GM19468 (cell line): ENCODE results near the gene NPHS1.
"Not testable (repeated sequence)": the region's sequence is repeated elsewhere in the genome, so short reads cannot be mapped to it uniquely, and the experiment has no call there.

Source experiments
- ATAC-seq: cut with Tn5 transposase; IDR thresholded peaks from one replicate; pipeline ENCODE4 v1.9.1; 2021; ENCODE audit warnings: mild to moderate bottlenecking, moderate library complexity, moderate number of reproducible peaks; ENCODE audit not compliant: unreplicated experiment; ENCODE audit errors: extremely low read depth

The NPHS1 gene

DNA sequence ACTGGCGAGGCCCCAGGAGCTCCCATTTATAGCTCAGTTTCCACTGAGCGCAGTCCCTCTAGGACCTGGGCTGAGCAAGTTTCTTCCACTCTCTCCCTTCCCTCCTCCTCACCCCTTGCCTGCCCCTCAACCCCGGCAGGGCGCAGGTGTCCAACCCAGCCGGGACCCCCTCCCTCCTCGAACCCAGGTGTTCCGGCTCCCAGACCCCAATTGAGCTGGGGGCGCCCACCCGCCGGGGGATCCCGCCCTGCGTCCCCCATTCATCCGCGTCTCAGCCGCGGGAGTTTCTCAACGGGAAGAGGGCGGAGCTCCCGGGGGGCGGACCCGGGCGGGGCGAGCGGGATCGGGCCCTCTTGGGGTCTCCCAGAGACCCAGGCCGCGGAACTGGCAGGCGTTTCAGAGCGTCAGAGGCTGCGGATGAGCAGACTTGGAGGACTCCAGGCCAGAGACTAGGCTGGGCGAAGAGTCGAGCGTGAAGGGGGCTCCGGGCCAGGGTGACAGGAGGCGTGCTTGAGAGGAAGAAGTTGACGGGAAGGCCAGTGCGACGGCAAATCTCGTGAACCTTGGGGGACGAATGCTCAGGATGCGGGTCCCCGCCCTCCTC is 4.3 kb upstream of the NPHS1 start, which contains the start of gene KIRREL2:
TSS of gene KIRREL2 (plus strand) at position 366 of the 604 bp plus-strand sequence. CDS start at position 575, 209 bp downstream.
- ATAC-seq: no peak

DNA sequence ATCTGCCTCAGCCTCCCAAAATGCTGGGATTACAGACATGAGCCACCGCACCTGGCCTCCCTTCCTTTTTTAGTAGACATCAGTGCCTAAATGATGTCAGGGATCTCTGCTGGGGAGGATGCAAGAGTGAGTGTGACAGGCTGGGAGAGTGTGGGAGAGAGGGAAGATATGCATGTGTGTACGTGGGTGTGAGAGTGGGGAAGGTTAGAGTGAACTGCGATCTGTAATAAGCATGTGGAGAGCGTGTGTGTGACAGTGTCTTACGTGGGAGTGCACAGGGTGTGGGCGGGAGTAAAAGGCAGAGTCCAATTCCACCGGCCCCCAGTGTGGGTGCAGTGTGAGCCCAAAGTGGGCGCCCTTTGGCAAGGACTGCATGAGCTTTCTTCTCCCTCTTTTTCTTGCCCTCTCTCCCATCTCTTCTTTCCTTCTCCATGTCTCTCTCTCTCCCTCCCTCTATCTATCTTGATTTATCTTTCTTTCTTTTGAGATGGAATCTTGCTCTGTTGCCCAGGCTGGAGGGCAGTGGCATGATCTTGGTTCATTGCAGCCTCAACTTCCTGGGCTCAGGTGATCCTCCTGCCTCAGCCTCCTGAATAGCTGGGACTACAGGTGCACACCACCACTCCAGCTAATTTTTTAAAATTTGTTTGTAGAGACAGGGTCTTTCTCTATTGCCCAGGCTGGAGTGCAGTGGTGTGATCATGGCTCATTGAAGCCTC is 893 bp upstream of the NPHS1 start:
- ATAC-seq: no peak

DNA sequence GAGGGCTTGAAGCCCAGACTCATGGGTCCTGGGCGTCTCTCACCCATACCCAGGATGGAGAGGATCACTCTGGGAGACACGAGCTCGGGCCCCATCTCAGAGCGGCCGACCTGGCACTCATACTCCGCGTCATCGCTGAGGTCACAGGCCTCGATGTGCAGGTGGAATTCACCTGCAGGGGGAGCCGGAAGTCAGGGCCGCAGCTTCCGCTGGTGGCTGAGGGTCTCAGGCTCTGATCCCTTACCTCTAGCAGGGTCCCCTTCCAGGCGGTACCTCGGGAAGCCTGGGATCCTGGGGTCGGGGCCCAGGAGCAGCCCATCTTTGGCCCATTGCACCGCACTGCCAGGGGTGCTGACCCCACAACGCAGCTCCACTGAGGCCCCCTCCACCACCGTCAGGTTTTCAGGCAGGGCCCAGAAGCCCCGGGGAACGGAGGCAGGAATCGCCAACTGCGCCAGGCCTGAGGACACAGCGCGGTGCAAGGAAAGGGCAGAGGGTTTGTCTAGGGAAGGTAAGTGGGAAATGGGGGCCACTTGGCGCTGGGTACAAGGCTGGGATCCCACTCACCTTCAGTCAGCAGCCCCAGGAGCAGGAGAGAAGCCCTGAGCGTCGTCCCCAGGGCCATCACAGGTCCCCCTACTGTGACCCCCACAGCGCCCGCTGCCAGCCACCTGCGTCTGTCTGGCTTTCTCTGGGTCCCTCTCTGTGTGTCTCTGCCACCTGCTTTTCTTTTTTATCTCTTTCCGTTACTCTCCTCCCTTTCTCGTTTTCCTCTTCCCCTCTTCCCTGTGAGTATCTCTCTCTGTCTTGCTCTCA is 883 bp downstream of the NPHS1 start:
- ATAC-seq: no peak

DNA sequence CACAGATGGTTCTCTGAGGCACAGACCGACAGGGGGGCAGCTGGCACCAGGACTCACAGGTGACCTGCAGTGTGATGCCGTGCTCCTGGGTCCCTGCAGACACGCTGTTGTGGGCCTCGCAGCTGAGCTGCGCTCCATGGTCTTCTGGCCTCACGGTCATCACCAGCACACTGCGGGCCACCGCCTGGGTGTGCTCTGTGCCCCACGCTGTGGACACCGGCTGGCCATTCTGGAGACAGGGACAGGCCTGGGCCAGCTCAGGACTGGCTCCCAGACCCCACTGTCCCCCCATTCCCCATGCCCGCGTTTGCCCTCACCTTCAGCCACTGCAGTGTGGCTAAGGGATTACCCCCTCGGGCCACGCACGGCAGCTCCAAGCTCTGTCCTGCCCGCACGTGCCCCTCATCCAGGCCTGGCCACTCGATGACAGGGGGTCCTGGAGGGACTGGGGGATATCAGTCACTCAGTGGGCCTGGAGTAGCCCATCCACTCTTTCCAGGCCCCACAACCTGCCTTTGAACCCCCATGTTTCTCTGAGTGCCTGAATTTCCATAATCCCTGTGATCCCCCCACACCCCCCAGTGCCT is 3.3 kb downstream of the NPHS1 start:
- ATAC-seq: no peak

DNA sequence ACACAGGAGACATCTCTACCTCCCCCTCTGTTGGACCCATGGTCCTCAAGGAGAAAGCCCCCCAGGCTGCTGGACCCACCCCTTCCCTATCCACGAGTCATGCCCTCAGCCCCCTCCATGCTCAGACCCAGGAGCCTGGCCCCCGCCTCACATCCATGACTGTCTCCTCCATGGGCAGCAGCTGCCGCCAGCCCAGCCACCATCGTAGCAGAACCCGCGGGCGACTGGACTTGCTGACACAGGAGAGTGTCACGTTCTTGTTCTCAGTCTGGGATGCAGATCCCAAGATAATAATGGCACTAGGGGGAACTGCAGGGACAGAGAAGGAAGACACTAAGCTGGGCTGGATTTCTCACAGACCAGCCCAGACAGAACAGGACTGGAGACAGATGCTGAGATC is 3.8 kb downstream of the NPHS1 start:
- ATAC-seq: no peak

DNA sequence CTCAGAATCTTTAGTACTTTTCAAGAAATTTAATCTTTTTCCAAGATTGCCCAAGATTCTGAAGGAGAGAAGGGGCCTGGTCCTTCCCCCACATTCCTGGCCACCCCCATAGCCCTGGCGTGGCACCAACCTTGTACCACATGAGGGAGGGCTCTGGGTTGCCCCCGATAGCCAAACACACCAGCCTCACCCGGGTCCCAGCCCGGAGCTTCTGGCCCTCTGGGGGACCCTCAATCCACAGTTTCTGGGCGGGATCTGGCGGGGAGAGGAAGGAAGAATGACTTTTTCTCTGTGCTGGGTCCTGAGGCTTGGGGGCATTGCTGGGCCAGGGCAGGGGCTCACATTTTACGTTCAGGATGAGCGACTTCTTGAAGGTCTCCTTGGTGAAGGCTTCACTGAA is 4.4 kb downstream of the NPHS1 start:
- no peak for ATAC-seq

DNA sequence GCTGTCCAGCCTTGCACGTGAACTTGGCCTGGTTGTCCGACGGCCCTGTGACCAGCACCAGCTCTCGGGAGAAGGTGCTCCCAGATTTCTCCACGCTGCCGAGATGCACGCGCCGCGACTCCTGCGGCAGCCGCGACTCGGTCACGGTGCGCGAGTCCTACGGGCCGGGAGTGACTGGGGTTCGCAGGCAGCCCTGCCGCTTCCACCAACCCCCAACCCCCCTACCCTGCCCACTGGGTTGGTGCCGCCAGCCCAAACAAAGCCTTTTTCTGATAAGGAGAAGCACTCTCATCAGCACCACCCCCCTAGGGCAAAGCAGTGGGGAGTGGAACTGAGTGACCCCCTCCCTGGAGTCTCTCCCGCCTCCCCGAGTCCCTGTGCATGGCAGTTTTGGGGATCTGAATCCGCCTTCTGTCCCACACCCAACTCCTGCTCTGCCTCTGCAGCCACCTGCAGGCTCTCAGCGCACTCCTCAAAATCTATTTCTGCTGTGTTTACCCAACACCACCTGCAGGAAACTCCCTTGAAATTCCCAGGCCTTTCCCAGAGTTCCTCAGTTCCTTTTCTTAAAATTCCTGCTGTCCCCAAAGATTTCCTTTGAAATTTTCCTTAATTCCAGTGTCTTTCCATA is 6.2 kb downstream of the NPHS1 start:
- no peak for ATAC-seq

DNA sequence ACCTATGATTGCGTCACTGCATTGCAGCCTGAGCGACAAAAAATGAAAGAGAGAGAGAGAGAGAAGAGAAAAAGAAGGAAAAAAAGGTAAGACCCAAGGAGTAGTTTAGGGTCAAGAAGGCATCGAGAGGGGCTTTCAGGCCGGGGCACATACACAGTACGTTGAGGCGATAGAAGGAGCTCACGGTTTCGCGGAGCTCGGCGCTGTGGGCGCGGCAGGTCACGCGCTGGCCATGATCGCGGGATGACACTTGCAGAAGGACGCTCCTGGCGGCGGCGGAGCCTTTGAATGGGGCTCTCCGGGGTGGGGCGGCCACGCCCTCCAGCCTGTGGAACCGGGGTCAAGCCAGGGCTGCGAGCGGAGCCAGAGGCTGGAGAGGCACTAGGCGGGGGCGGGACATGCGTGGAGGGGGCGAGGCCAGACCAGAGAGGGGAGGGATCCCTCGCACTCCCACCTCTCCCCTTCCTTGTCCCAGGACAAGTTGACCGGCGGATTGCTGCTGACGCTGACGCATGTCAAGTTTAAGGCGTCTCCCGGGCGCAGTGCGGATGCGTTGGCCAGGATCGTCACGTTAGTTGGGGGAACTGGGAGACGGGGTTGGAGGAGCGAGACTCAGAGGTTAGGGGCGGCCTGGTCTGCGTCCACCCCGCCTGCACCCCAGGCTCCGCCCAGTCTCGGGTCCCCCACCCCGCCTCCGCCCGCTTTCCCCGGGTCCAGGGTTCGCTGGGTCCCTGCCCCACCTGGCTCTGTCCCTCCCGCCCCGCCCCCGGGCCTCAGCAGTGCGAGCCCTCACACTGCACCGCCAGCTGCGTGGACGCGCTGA is 6.9 kb downstream of the NPHS1 start:
- ATAC-seq: no peak

DNA sequence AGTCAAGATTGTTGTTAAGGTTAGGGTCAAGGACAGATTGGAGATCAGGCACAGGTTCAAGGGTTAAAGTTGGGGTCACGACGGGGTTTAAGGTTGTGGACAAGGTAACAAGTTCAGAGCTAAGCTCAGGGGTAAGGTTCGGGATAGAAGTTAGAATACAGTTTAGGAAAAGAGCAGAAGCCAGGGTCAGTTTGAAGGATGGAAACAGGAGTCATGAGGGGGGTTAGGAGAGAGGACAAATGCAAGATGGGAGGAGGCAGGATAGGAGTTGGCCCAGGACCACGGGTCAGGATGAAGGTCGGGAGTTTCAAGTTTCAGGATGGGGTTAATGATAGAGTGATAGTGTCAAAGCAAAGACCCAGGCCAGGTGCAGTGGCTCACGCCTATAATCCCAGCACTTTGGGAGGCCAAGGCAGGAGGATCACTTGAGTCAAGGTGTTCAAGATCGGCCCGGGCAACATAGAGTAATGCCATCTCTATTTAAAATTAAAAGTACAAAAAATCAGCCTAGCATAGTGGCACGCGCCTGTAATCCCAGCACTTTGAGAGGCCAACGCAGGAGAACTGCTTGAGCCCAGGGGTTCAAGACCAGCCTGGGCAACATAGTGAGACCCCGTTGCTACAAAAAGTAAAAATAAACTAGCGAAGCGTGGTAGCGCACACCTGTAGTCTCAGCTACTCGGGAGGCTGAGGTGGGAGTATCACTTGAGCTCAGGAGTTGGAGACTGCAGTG is 7.7 kb downstream of the NPHS1 start:
- no peak for ATAC-seq

DNA sequence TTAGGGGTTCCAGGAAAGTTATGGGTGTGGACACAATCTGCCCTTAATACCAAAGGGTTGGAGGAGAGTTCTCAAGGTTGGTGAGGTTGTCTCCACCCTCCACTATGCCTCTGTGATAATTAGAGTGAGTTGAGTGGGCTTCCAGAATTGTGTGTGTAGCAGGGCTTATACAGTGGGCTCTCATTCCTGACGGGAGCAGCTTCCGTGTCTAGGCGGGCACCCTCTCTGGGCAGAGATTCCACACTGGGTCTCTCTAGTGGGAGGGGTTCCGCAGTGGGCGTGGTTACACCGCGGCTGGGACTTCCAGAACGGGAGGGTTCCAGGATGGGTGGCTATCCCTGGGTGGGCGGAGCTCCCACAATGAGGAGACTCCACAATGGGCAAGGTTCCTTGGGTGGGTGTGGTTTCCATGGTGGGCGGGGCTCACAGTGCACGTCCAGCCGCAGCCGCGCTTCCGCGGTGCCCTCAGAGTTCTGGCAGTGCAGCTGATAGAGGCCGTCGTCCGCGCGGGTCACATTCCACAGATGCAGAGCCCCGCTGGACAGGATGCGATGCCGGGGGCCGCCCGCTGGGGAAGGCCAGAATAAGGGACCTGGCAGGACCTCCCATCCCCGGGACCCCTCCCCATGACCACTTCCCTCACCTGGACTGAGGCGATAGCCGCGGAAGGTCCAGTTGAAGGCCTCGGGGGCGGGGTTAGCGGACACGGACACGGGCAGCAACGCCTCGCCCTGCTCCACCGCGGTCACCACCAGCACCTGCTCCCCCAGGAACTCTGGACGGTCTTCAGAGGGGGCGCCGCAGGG is 8.4 kb downstream of the NPHS1 start:
- no peak for ATAC-seq

DNA sequence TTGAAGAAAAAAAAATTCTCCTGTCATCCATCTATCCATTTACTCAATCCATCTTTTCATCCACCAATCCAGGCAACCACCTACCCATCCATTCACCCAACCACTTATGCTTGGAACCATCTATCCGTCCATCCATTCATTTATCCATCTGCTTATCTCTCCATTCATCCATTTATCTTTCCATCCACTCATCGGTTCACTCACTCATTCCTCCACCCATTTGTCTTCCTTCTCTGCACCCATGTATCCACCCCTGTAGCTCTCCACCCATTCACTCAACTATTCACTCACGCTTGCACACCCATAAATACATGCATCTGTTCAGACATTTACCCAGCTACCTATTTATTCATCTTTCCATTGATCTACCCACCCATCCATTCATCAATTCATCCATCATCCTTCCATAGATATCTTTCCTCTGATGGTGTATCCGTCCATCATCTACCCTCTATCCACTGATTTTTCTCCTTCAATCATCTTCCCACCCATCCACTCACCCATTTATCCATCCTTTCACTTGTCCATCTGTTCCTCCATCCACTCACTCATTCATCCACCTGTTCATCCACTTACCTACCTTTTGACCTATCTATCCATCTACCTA is 9.5 kb downstream of the NPHS1 start:
- no peak for ATAC-seq

DNA sequence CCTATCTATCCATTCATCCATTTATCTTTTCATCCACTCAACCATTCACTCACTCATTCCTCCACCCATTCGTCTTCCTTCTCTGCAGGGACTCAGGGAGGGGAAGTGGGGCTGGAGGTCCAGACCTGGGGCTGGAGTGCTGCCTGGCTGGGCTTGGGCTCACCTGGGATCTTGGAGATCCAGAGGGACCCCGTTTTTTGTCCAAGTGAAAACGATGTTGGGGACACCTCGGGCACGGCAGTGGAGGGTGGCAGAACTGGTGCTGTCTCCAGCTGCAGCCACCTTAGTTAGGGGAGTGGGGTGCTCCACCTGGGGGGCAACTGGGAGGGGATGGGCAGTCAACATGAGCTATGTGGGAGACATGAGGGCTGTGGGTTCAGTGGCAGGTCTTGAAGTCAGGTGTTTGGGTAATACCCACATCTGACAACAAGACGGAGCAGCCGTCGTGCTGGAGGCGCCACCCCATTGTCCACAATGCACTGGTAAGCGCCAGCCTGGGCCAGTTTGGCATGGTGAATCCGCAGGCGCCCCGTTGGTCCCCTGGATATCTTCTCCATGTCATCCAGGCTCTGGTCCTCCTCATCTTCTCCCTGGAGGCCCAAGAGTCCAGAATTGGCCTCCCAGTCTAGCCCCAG is 10.2 kb downstream of the NPHS1 start:
- ATAC-seq: no peak

DNA sequence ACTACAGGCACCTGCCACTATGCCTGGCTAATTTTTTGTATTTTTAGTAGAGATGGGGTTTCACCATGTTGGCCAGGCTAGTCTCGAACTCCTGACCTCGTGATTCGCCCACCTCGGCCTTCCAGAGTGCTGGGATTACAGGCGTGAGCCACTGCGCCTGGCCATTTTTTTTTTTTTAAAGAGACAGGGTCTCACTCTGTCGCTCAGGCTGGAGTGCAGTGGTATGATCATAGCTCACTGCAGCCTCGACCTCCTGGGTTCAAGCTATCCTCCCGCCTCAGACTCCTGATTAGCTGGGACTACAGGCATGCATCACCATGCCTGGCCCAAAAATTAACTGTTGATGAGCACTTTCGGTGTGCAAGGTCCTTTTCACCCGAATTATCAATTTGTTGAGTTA is 16.2 kb downstream of the NPHS1 start:
- not testable (repeated sequence) for ATAC-seq

DNA sequence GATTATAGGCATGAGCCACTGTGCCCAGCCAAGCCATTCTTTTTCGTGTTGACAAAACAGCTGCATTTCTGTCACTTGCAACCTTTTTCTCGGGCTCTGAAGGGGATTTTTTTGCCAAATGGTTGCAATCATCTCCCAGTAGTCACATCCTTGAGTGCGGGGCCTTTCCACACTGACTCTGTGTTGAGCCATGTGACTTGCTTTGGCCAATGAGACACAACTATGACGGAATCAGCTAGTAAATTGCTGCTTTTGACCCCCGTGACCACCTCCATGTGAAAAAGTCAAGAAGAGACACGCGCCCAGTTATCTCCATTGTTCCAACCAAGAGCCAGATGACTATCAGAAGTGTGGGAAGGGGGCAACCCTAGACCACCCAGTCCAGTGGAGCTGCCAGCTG is 18.3 kb downstream of the NPHS1 start:
- ATAC-seq: no peak

DNA sequence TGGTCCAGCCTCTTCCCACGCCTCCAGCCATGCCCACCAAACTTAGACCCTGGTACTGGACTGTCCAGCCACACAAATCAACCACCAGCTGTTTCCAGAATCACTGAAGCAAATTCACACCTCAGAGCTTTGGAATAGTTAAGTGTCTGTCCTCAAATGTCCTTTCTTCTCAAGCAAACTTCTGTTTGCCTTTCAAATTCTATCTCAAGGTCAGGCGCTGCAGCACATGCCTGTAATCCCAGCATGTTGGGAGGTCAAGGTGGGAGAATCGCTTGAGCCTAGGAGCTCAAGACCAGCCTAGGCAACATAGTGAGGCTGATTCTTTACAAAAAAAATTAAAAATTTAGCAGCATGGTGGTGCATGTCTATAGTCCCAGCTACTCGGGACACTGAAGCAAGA is 20.2 kb downstream of the NPHS1 start:
- ATAC-seq: no peak

DNA sequence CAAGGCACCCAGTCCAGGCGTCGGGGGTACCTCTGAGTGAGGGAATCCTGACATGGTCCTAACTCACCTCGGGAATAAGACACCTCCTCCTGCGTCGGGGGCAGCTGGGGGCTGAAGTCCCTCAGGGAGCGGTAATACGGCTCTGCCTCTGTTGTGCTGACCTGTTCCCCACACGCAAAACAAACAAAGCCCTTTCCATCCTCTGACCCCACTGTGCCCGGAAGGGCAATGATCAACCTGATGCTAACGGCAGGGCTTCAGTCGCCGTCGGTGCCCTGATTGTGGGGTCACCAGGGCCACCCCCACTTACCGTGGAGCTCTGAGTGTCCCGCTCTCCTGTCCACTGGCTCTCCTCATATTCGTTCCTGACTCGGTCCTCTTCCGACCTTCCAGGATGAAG is 21.3 kb downstream of the NPHS1 start:
- no peak for ATAC-seq

DNA sequence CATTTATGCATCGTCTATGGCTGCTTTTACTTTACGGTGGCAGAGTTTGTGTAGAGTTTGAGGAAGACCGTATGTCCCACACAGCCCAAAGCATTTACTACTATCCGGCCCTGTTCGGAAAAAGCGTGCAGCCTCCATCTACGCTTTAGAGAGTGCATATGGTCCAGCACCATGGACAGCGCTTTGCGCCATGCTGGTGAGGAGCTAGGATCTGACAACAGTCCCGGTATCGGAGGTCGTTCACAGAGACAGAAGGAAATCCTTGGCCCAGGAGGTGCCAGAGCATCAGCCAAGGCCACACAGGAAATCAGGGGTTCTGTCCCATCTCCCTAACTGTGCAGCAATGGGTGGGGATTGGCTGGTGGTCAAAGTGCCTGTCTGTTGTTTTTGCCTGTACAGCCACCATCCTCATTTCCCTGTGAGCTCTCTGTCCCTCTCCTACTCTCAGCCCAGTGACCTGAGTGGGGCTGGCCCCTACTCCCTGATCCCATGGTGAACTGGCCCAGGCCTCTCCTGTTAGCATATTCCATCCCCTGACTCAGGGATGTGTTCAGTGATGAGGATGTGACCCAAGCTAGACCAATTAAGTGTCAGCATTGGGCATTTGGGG is 23.5 kb downstream of the NPHS1 start:
- no peak for ATAC-seq
